Measurements from ENCODE around the gene PLA1A.

PLA1A gene

DNA sequence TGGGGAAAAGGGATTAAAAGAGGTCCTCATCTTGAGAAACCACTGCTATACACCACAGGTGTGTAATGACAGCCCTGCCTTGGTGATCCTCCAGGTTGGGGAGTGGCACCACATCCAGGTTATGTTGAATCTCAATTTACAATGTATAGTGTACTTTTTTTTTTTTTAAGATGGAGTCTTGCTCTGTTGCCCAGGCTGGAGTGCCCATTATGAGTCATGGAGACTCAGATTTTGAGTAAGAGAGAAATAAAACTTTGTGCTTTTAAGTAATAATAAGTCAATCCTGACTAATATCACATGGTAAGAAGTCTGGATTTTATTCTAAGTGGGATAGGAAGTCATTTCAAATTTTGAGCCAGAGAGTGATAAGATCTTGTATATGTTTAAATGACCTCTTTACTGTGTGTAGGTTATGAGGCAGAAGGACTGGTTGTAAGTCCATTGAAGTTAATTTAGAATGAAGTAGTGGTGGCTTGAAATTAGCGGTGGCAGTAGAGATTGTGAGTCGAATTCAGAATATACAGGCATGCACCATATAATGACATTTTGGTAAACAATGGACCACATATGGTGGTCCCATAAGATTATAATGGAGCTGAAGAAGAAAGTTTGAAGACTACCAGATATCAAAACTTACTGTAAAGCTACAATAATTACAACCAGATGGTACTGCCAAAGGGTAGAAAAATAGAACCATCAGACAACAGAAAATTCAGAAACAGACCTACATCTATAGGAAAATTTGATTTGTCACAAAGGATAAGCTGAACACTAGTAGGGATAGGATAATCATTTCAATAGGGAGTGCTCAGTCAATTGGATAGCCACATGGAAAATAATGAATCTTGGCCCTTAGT is 42.0 kb downstream of the PLA1A start:
- DNase-seq, result no peak

DNA sequence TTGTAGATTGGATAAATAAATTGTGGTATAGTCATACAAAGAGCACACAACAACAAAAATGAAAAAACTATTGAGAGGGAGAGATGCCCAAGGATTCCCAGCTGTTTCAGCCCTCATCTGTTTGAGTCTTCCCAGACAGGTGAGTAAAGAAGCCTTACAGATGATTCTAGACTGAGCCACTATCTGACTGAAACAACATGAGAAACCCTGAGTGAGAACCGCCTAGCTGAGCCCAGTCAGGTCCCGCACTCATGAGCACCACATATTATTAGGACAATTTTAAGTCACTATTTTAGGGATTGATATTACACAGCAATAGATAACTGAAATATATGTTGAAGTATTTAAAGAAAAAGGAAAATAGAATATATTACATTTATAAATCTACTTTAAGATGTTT is 43.7 kb downstream of the PLA1A start:
- DNase-seq, result no peak

DNA sequence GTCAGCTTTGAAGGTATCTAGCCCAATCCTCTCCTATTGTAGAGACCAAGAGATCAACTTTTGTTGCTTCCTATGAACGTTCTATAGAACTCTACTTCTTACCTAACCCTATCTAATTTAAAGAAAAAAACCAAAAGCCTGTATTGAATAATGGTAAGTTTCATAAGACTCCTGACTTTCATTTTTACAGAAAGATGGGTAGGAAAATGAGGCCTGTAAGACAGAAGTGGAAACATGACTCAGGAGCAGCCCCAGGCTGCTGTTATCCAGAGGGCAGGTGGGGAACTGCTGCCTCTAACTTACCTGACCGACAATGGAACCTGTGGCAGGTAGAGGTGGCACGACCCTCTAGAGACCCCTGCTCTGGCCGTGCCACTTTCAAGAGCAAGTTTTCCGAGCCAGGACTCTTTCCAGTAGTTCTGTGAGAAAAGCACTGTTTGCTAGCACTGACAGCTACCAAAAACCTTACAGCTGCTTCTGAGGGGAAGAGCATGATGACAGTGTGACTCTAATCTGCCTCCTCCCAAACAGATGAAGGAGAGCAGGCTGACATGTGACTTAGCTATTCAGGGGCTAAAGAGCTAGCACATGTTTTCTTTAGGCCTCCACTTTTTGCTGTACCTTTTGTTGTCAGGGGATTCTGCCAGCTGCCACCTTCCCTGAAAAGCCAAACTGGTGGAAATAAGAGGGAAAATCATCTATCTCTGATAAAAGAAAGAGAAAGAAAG is 45.2 kb downstream of the PLA1A start:
- no peak for DNase-seq

DNA sequence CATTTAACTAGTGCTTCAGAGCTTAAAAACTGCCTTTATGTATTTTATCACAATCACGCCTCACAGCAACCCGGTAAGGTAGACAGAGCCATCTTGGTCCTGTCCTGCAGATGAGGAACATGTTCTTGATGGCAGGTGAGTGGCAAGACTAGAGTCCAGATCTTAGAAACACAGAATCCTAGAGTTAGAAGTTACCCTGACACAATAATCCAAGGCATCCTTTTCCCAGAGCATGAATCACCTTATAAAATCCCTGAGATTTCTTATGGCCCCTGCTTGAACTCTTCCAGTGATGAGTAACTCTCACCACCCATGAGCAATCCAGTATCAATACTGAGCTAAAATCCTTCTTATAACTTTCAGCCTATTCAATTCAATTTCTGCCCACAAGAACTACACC is 45.8 kb downstream of the PLA1A start:
- peak; percentile 76 for DNase-seq

DNA sequence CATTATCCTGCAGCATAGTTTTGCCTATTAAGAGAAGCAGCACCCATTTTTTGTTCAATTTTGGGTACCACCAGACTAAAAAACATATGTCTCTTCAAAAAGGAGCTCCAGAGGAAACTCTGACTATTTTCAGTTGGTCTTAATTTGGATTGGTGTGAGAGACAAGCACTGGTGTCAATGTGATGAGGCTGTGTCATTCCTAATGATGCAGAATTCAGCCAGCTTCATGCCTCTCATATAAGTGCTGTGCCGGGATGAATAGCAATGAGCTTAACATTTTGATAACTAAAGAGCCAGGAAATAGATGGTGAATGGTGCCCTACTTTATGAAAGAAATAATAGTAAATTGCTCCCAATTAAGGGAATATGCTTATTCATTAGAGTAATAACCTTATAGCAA is 46.8 kb downstream of the PLA1A start:
- no peak for DNase-seq

DNA sequence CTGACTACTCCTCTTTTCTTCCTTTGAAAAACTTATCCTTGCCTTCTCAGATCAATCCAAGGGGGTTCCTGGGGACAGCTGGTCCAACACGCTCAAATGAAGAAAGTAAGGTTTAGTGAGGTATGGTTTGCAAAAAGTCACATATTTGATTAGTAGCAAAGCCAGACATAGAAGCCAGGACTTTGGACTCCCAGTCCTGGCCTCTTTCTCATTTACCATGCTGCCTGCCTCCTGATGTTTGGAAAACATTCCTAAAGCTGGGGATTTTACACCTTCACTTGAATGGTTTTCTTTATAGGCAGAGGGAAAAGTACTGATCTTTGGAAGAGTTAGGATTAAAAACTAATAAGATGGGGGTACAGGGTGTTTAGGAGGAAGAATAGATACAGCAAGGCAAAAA is 48.1 kb downstream of the PLA1A start:
- no peak for DNase-seq

DNA sequence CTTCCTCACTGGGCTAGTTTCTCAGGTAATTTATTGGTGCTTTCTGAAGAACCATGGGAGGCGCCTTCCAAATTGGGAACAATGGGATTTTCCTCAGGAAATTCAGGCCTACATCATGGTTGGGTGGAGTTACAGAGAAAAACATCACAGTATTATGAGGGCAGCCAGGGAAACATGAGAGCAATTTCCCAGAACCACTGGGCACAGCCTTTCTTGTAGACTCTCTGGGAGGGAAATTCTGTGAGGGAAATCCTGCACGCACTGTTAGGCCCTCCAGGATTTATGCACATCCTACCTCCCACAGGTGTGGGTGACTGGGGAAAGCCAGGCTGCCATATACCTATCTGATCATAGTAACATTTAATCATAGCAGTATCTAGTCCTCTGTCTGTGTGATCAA is 49.5 kb downstream of the PLA1A start:
- DNase-seq, result no peak

DNA sequence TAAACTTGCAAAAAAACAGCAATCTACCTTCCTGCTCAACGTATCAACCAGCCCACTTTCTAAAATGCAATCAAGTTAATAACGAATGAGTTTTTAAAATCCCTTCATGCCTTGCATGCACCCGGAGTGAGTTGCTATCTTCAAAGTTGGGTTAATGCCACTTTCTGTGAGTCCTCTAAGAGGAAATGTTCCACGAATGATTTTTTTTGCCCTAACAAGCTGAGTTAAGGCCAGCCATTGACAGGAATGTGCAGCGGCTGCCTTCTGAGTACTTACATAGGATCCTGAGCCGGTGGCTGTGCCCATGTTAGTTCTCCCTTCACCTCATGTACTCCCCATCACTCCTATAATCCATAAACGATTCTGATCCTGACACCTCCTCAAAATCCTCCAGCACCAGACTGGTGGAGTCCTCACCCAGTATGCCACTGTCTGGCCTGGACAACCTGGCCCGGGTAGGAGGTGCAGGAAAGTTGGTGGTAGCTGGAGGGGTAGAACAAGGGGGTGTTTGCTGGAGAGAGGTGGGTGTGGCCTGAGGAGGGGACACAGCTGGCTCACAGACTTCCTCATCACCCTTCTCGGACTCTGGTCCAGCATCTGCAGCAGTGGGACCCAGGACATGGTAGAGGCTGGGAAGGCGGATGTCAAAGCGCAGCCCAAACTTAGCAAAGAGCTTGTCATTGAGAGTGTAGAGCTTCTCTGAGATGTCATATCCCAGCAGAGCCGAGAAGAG is 50.3 kb downstream of the PLA1A start:
- no peak for DNase-seq

DNA sequence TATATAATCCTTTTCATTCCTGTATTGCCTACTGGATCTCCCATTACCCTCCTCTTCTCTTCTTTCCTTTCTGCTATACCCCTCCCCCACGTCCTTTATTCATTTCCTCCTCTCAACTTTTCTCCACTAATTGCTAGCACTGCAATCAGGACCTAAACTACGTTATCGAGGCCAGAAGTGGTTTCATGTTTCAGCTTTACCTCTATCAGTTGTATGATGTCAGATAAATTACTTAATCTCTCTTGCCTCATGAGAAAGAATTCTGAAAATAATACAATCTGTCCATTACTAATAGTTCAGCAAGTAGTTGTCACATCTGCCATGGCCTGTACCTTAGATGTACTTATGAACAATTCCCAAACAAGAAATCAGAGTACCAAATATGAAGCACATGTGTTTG is 52.1 kb downstream of the PLA1A start:
- no peak for DNase-seq

DNA sequence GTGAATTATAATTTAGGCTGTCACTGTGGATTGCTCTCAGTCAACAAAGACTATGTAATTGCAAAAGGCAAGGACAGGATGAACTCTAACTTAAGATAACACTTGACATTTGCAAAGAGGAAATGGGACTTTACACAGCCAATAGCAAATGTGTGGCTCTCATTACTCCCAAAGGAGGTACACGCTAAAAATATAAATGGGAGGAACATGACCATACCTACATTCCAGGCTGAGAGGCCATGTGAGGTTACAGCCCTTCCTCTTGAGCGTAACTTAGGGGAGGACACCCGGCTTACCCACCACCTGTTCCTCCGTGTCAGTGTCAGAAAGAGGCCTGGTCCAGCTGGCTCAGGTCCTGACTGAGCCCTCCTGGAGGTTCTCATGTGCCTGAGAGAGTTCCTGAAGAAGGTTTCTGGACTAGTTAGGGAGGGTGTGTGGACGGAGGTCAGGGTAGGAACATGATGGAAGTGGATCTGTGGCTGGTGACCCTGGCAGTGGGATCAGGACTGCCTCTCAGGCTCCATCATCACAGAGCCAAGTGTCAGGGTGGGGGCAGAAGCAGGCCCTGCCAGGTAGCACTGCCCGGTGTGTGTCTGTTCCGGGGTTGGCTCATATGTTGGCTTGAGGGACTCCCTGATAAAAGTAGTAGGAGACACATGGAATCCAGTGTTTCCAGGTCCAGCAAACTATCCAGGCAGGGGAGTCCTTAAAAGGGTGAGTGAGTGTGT is 54.8 kb downstream of the PLA1A start:
- no peak for DNase-seq

DNA sequence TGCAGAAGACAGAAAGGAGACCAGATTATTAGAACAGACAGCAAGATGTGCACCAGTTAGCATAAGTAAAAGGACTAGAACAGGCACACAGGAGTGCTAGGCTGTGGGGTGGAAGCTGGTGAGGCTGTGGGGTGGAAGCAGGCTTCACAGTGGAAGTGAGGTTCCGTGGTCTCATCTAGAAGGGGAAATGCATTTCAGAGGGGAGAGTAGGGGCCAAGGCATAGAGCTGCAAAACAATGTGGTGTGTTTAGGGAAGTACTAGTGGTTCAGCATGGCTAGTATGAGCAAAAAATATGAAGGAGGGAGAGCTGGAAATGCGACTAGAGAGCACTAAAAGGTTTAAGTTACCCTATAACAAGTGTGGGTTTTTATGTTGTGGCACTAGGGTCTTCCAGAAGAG is 56.2 kb downstream of the PLA1A start:
- DNase-seq, result no peak

DNA sequence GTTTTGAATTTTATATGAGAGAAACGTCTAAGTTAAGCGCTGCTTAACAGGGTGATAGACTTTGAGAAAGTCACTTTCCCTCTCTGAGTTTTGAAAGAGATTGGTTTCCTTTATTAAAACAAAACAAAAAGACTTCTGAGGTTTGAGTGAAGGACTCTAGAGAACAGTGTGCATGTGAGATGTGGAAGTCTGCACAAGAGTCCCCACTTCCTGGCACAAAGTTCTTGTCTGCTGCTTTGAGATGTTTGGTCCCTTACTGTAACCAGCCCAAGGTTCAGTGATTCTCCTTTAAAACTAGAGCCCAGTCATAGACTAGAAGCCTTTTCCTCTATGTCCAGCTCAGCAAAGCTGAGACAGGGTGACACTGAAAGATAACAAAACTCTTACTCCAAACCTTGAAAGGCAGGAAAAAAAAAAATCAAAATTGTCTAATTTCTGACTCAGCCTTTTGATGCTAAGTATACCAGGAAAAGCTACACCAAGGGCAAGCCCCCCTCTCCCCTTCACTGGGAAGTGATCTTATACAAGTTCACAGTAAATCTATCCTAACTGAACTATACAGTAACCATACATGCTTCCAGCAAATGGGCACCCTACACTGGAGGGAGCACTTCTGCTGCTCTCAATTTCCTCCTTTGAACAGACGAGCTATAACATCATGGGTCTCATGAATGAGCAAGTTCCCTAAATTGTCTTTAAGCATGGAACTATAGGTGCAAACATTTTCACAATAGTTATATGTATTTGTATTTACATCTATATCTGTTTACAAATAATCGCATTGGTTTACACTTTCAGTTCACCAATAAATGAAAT is 60.4 kb downstream of the PLA1A start:
- no peak for DNase-seq

DNA sequence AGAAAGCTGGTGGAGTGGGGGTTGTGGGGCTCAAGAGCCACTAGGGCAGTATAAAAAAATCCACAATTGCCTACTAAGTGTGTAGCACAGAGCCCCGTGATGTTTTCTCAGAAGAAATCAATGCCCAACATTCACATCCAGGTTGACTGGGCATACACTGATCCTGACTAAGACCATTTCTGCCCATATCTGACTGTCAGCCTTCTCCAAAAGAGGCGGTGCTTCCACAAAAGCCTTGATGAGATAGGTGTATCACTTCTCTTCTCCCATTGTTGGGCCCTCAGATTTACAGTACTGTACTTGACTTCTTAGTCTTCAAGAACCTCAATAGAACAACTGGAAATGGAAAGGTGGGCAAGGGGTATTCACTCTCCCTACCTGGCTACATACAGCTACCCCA is 61.3 kb downstream of the PLA1A start:
- no peak for DNase-seq

DNA sequence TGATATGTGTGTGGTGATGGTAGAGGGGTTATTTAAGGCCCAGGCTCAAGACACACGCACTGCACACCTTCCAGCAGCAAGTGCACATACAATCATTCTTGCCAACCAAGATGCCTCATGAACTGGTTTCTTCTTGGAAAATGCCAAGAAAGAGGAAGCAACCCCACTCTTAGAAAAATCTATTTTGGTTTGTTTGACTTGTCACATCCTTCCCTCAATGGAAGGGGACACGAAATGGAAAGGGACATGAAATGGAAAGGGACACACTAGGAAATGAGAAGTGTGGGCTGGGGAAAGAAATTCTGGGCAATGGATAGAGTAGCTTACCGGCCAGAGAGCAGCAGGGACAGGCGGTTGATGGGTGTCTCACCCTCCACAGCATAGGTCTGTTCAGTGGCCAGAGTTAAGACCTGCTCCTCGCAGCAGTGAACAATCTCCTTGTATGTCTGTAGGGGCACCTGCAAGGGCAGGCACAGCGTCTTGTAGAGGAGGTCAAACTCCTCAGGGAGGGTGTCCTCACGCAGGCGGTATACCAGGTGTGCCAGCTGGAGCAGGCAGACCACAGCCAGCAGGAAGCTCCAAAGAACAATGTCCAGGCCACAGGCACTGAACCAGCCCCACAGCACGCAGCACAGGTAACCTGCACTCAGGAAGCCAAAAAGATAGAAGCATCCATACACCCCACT is 62.1 kb downstream of the PLA1A start:
- no peak for DNase-seq

DNA sequence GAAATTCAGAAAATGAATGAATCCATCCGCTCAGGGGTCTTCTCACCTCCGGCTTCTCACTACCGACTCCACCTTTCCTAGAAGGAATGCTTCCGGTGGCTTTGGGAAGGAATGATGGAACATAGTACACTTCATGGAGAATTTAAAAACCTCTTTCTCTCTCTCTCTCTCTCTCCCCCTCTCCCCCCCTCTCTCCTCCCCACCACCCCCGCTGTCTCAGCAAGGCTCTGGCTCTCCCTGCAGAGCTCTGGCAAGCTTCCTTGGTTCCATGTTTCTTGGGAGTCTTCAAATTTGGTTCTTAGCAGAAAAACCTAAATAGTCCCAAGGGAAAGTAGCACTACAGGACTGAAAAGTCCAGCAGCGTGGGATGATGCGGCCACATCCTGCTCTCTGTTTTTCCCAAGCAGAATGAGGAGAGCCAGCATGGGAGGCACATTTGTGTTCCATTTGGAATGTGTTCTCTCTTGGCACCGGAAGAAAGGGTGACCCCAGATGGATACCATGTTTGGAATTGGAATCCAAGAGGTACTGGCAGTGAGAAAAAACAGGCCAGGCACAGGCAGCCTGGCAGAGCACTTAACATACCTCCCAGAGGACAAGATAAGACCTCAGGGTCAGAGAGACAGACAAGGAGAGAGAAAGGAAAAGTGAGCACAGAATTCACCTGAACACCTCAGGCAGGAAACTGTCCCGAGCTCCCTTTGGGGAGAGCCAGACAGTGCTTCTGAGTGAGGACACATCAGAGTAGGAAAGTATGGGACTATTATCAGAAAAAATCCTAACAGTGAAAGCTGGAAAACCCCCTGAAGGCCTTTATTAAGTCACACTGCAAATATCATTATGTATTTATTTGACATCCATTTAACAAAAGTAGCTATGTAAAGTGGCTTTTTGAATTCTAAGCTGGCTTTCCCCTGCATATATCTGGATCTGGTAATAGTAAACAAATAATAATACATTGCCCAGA is 63.1 kb downstream of the PLA1A start, which contains the start of gene POPDC2:
Gene POPDC2 (minus strand): TSS at position 116 of the 967 bp plus-strand sequence. CDS start 166 bp downstream, outside the sequence.
- DNase-seq, result no peak

DNA sequence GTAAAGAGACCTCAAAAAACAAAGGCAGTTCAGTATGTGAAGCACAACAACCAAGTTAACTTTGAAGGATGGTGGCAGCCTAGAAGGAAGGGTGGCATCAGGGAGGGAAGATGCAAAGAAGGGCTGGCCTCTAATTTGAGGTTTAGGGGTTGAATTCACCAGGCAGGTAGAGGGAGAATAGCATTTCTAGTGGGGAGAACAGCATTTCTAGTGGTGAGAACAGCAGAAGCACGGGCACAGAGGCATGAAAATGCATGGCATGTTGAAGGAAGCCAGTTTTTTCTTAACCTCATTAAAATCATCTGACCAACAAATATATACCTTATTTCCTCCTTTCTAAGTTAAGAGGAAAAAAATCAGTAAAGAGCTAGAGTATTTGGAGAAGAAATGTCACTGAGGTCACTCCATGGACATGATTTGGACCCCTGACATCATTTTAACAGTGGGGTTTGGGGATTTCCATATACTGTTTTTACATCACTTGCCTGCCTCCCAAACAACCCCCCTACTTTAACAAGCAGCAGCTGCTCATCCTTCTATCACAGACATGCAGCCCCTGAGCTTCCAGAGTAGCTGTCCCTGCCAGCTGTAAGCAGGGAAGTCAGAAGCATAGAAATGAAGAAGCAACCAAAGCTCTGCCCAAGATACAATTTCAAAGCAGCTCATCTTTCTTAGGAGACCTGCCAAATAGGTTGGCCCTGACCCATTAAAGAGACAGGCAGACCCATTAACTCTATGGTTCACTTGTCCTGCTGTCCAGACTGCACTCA is 65.1 kb downstream of the PLA1A start:
- no peak for DNase-seq

DNA sequence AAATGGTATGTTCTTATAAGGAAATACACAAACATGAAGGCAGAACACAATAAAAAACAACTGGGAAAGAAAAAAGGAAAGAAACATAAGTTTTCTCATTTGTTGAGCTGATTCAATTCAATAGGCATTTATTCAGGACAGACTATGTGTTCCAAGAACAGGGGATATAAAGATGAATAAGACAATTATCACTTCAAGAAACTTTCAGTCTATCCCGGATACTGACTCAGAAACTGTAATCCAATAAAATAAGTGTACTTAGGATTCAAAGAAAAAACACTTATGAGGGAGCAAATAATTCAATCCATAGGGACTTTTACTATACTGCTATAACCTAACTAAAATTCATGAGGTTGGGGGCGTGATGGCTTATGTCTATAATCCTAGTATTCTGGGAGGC is 66.2 kb downstream of the PLA1A start:
- no peak for DNase-seq

DNA sequence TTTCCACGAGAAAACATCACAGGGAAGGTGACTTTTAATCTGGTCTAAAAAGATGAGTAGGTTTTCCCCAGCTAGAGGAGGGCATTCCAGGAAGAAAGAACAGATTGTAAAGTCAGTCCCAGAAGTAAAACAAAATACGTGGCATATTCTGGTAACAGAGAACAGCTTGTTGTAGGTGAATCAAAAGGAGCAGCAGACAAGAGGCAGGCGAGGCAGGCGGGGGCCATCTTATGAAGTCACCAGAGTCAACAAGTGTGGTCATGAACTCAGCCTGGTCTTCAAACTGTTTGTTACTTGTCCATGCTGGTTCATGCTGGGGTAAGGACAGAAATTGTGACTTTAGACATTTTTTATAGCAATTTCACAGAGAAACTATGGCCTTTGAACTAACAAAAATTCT is 66.7 kb downstream of the PLA1A start:
- DNase-seq, result no peak

DNA sequence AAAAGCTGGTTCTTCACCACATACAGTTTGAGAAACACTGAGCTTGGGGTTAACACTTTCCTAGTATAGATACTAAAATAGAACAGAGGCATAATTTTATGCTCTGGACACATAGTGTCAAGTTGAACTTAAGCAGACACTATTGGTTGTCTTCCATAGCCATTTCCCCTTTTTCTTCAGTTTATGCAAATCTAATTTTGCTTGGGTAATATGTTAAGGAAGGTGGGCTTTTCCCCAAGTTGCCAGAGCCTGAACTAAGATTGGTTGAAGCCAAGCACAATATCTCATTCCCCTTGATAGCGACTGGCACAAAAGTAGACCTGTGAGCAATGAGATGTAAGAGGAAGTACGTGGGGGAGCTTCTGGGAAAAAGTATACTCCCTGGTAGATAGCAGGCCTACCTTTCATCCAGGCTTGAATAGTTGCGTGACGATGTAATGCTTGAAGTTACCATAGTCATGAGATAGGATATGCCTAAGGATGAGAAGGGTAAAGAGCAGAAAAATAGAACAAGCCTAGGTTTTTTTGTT is 67.2 kb downstream of the PLA1A start:
- peak; percentile 76 for DNase-seq

Measured in kidney glomerular epithelial cell (primary cell).